Stimulated activated naive CD4-positive, alpha-beta T cell treated with Interleukin-2 at 50 U/mL for 16 hours (primary cell): ENCODE results near the gene CRKL.

Source experiments
- DNase-seq: peaks from one replicate; lab custom pipeline; 2025; lab: John Stamatoyannopoulos, UW

The CRKL gene

DNA sequence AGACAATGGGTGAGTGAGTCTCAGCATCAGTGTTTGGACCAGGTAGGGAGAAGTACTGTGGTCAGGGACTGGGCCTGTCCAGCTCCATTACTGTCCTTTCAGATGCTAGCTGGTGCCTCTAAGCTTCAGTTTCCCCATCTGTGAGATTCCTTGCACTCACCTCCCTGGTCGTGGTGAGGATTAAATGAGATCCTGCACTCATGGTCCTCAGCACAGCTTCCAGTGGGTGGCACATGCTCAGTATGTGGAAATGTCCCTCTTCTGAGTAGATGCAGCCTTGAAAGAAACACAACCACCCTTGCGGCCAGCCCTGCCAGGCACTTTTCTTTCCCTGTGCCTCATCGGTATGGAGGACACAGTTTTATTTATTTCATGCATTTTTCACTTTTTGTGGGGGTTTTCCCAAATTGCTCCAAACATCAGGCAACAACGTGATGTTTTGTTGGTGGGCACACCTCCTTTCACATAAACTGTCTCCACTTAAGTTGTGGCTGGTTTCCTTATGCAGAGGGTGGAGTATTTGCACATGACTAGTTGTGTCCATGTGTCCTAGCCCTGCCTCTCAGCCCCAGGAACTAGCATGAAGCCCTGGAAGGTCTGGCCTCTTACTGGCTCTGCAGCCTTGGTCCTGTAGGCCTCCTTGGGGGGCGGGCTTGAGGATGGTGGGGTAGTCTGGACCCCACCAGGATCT is 66.0 kb downstream of the CRKL start:
- DNase-seq: no peak

DNA sequence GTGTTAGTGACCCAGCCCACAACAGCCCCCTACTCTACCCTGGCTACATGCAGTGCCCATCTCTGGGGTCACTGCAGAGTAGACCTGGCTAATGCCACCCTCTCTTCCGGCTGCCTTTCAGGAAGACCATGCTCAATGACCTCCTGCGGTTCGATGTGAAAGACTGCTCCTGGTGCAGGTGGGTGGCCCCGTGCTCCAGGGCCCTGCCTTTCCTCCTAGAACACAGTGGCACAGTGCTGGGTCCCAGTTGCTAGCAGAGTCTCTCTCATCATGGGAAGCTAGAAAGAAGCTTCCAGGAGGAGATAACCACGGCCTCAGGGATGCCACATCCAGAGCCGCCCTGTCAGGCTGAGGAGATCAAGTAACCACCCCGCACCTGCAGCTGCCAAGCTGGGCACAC is 68.5 kb downstream of the CRKL start:
- no peak for DNase-seq

DNA sequence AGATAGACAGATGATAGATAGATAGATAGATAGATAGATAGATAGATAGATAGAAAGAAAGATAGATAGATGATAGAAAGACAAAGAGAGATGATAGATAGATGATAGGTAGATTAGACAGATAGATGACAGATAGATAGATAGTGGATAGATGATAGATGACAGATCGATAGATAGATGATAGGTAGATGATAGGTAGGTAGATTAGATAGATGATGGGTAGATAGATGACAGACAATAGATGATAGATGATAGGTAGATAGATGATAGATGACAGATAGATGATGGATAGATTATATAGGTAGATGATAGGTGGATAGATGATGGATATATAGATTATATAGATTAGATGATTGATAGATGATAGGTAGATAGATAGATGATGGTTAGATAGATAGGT is 69.2 kb downstream of the CRKL start:
- no peak for DNase-seq

DNA sequence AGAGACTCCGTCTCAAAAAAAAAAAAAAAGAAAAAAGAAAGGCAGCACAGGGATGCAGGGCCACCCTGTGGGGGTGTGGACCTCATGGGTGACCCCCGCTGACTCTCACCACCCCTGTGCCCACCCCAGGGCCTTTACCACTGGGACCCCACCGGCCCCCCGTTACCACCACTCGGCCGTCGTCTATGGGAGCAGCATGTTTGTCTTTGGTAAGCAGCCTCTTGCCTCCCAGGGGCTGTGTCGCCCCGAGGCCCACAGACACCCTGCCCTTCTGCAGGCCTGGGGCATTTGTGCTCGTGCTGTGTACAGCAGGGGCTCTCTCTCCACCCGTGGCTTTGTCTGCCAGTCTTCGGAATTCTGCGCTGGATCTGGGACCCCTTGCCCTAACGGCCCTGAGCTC is 70.2 kb downstream of the CRKL start:
- DNase-seq: no peak

DNA sequence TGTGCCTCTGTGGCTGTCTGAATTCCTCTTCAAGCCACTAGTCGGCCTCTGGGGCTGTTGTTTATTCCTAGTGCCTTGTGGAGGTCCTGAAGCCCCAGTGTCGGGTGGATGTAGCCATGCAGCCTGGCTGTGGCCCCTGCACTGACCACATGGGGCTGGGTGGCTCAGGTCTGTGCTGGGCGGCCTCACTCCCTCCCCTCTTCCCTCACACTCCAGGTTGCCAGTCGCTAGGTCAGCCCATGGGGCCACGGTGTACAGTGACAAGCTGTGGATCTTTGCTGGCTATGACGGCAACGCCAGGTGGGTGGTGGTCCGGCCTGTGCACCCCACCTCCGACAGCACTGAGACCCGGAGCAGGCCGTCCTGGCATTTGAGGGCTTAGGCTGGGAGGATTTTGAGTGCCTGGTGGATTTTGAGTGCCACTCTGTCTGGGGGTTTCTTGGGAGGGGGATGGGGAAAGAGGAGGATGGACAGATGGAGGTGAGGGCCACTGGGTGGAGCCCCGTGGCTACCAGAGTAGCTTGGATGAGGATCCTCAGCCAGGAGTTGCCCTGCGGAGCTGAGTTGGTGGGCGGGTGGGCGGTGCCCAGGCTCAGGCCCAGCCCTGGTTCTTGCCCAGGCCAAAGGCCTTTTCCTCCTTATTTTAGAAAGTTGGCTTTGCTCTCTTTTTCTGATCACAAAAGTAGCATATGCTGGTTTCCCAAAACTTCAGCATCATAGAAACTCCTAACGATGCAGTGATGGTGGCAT is 71.5 kb downstream of the CRKL start:
- no peak for DNase-seq

DNA sequence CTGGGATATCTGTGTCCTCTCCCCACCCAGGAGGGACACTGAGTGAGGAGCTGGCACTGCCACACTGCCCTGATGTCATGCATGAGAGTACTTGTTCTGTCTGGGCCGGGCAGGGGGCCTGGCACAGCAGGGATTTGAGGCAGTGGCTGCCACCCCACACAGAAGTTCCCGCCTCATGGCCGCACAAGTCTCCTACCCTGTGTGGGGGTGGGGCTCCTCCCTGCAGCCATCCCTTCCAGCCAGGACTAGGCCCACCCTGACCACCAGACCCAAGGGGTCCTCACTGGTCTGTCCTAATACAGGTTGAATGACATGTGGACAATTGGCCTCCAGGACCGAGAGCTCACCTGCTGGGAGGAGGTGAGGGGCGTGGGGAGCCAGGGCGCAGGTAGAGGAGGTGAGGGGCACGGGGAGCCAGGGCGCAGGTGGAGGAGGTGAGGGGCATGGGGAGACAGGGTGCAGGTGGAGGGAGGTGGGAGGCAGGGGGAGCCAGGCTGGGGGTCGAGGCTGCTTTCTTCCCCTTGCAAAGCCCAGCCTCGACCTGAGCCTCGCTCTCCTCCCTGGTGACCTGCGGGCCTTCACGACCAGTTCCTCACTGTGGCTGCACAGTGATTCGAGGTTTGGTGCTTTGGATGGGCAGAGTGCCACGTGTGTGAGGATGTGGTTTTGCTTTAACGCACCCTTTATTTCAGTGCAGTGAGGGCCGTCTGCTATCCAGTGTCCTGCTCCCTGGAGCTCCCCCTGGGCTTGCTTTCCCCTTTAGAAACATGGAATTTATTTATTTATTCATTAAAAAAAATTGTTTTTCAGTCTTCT is 72.3 kb downstream of the CRKL start:
- no peak for DNase-seq

DNA sequence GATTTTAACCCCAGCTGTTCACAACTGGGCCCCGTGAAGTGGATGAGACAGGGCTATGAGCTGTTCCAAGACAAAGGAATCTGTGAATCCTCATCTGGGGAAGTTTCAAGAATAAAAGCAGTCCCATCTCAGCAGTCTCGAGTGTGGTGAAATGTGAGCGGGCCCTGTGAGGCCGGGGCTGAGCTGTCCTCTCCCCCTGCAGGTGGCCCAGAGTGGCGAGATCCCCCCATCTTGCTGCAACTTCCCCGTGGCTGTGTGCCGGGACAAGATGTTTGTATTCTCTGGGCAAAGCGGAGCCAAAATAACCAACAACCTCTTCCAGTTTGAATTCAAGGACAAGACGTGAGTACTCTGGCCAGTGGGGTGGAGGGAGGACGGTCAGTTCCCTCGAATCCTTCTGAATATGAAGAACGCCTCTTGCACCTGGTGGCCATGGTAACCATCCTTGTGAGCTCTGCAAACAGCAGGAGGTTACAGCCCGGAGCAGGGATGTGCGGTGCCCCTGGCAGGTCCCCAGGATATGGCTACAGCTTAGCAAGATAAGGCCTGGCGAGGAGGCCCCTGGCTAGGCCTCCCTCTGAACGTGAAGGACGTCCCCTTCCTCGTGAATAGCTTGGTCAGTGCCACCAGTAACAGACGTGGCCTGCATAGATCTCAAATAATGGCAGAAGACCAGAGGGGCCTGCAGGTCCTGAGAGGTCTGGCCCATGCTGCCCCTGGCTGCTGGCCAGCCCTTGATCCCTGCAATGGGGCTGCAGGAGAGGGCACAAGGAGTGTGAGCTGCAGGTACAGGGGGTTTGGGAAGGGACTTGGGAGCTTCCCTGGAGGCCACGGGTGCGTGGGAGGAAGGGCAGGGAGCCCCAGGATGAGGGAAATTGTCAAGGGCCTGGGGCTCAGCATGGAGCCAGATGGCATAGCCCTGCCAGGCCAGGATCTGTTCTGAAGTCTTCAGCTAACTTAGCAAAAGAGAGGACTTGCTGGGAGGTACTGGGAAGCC is 73.3 kb downstream of the CRKL start:
- no peak for DNase-seq

DNA sequence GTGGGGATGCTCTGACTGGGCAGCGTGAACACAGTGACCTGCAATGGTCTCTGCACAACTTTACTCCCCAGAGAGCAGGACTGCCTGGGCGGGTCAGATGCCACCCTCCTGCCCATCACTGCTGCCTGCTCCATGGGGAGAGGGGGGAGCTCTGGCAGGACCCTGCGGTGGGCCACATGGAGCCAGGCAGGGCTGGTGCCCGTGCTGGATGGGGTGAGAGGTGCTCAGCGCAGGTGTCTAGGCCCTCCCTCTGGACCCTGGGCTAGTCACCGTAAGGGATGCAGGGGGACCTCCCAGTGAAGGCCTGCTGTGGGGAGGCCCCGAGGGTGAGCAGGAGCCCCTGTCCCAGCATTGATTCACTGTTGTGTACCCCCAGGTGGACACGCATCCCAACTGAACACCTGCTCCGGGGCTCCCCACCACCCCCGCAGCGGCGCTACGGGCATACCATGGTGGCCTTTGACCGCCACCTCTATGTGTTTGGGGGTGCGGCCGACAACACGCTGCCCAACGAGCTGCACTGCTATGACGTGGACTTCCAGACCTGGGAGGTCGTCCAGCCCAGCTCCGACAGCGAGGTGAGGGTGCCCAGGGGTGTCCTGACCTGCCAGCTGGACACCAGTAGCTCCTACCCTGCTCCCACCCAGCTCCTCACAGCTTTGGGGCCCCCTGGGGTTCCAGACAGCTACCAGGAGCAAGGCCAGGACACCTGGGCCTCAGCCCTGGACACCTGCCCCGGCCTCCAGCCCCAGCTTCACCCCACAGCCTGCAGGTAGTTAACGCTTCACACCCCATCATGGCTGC is 74.2 kb downstream of the CRKL start:
- DNase-seq: no peak

DNA sequence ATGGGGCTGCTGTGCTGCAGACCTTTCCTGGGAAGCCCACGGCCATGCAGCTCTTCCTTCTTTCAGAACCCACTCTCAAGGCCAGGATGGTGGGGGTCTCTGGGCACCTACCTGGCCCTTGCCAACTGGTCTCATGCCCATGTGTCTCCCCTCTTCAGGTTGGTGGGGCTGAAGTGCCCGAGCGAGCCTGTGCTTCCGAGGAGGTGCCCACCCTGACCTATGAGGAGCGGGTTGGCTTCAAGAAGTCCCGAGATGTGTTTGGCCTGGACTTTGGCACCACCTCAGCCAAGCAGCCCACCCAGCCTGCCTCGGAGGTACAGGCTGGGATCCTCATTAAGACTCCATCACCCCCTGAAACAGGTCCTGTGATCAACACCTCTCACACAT is 74.8 kb downstream of the CRKL start:
- DNase-seq: no peak

DNA sequence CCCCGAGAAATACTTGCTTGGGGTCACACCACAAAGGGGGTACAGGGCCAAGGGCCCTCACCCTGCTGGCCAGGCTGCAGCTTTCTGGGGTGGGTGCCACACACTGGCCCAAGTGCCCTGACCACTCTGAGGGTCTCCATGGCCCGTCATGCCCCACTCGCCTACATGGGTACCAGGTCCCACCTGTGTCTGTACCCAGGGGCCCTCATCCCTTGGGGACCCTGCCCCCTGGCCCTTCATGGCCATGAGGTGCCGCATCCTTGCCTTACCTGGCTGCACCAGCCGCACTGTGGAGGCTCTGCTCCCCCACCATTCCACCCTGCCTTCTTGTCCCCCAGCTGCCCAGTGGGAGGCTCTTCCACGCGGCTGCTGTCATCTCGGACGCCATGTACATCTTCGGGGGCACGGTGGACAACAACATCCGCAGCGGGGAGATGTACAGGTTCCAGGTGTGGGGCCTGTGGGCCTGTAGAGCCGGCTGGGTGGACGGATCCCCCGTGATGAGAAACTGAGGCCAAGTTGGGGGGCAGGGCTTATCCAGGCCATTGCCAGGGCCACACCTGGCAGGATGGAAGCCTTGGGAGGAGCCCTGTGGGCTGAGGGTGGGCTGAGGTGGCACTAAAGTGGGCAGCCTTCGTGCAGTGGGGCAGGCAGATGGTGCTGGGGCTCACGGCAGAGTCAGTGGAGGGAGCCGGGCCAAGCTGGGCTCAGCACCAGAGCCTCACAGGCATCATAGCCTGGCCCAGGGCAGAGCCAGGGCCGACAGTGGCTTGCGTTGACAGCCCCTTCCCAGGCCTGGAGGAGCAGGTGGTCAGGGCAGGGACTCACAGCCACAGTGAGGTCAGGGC is 75.5 kb downstream of the CRKL start:
- no peak for DNase-seq

DNA sequence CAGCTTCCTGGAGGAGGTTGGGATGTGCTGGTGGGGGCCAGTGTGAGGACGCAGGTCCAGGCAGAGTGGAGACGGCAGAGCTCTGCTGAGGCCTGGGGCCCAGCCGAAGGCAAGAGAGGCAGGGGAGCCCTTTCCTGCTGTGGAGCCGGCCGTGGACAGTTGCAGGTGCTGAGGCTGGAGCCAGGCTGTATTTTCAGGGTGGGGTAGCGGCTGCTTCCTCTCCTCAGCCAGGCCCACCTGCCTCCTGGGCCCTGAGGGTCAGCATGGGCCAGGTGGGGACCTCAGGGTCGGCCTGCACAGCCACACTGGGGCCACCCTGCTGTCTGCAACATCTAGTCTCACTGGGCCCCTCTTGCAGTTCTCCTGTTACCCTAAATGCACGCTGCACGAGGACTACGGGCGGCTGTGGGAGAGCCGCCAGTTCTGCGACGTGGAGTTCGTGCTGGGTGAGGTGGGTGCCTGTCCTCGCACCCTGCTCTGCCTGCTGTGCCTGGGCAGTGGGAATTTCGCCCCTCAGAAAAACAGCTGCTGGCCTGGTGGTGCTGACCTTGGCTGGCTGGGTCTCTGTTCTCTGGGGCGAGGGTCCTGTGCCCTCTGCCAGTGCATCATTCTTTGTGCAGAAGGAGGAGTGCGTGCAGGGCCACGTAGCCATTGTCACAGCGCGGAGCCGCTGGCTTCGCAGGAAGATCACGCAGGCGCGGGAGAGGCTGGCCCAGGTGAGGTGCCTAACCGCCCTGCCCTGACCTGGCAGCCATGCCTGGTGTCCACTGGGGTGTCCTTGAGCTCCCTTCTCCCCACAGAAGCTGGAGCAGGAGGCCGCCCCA is 76.3 kb downstream of the CRKL start:
- DNase-seq: no peak

DNA sequence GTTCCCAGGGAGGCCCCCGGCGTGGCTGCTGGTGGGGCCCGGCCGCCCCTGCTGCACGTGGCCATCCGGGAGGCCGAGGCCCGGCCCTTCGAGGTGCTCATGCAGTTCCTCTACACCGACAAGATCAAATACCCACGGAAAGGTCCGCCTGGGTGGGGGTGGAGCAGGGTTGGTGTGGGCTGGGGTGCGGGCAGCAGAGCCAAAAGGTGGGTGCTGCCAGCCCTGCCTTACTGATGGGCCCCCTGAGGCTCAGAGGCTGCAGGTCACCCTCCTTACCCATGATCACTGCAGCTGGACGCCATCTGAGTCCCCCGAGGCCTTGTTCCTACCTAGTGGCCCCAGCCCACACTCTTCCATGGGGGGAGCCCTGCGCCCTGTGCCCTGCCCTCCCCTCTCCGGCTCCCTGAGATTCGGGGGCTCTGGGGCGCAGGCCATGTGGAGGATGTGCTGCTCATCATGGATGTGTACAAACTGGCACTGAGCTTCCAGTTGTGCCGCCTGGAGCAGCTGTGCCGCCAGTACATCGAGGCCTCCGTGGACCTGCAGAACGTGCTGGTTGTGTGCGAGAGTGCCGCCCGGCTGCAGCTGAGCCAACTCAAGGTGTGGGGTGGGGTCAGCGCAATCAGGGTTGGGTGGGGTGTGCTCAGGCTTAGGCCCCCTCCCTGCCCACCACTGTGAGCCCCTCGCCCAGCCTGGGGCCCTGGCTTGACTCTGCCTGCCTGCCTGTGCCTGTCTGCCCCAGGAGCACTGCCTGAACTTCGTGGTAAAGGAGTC is 77.1 kb downstream of the CRKL start:
- DNase-seq: no peak

DNA sequence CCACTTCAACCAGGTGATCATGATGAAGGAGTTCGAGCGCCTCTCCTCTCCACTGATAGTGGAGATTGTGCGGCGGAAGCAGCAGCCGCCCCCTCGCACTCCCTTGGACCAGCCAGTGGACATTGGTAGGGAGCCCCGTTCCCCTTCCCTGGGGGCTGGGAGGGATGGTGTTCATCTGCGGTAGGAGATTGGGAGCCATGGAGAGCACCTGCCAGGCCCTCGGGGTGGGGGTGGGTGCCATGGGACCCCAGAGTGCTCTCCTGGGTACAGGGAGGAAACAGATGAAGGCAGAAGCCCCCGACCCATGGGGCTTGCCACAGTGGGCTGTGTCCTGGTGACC is 77.7 kb downstream of the CRKL start:
- DNase-seq: no peak

DNA sequence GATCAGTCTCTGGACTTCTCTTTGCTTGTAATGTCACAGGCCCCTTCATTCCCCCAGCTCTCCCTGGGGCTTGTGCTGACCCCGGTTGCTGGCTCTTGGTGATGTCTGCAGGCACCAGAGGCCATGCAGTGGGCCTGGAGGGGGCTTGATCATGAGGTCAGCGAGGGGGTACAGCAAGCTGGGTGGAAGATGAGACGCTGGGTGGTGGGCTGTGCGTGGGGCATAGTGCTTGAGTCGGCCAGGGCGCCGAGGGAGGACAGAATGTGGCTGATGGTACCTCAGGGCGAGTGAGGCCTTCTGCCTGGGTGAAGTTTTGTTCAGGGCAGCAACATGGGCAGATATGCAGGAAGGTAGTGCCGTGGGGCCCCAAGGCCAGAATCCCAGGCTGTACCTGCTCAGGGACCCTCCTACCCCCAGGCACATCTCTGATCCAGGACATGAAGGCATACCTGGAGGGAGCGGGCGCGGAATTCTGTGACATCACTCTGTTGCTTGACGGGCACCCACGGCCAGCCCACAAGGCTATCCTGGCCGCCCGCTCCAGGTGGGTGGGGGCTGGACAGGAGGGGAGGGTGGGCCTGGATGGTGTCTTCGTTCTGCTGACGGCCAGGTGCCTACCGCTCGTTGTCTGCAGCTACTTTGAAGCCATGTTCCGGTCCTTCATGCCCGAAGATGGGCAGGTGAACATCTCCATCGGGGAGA is 78.3 kb downstream of the CRKL start:
- DNase-seq: no peak

DNA sequence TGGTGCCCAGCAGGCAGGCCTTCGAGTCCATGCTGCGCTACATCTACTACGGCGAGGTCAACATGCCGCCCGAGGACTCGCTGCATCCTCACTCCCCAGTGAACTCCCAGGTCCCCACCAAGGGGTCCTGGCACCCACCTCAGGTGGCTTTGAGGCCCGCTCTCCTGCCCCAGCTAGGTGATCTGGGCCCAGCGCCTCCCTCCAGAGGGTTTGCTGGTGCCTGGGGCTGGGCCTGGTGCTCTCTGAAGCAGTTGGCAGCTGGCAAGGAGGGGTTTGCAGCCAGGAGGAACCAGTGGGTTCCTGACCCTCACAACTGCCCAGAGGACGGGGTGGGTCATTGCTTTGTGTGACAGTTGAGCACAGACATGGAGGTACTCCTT is 78.8 kb downstream of the CRKL start:
- DNase-seq: no peak

DNA sequence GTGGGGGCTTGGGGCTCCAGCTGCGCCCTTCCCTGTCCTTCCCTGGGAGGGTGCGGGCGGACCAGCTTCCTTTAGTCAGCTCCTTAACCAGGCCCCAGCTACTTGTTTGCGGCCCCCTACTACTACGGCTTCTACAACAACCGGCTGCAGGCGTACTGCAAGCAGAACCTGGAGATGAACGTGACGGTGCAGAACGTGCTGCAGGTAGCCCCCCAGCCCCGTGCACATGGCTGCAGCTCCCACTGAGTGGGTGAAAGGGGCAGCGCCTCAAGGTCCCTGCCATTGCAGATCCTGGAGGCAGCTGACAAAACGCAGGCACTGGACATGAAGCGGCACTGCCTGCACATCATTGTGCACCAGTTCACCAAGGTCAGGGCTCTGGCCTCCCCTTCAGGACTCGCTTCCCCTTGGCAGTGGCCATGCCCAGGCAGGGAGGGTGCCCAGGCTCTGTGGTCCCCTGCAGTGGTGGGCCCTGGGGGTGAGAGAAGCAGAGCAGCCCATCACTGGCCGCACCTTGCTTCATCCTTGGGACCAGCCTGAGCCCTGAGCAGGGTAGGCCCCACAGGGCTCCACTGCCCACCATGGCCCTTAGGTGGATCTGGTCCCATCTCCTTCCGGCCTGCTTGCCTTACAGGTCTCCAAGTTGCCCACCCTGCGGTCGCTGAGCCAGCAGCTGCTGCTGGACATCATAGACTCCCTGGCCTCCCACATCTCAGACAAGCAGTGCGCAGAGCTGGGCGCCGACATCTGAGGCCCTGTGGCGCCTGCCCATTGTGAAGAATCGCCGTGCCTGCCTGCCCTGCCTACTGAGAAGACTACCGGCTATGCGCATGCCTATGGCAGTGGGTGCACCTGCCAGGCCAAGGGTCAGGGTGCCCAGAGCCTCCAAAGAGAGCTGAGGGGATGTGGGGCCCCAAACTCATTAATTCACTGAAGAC is 79.7 kb downstream of the CRKL start:
- no peak for DNase-seq
